Mesendoderm (in vitro differentiated cells): ENCODE results near the gene BGN.

Experiments
- DNase-seq: peaks from one replicate; pipeline ENCODE4 v3.0.0; 2013
- H2AK5ac ChIP-seq: 2 replicates; pipeline ENCODE4 v1.6.1; 2013; ENCODE audit warnings: low read length, inconsistent platforms
- H2BK120ac ChIP-seq: 2 replicates; pipeline ENCODE4 v1.6.1; 2013; ENCODE audit warnings: low read depth, mild to moderate bottlenecking, low read length, moderate library complexity, mixed read lengths
- H2BK15ac ChIP-seq: replicated peaks from 2 replicates; pipeline ENCODE4 v1.6.1; 2013; ENCODE audit warnings: low read depth, mild to moderate bottlenecking, moderate library complexity
- H2BK5ac ChIP-seq: 2 replicates; pipeline ENCODE4 v1.6.1; 2013; ENCODE audit warnings: low read length, inconsistent platforms
- H3K18ac ChIP-seq: 2 replicates; pipeline ENCODE4 v1.6.1; 2013; ENCODE audit warnings: mild to moderate bottlenecking, low read length, mixed read lengths
- H3K23ac ChIP-seq: one replicate; pipeline ENCODE4 v1.6.1; 2013; ENCODE audit warnings: low read length
- H3K27ac ChIP-seq: 2 replicates; pipeline ENCODE4 v1.5.1; 2013; ENCODE audit warnings: low read depth, mild to moderate bottlenecking, inconsistent platforms, low read length, moderate library complexity
- H3K27me3 ChIP-seq: 2 replicates; pipeline ENCODE4 v1.6.1; 2013; ENCODE audit warnings: low read length, control low read depth, mild to moderate bottlenecking, inconsistent platforms; ENCODE audit not compliant: insufficient read depth, poor library complexity
- H3K36me3 ChIP-seq: 2 replicates; pipeline ENCODE4 v1.6.1; 2013; ENCODE audit warnings: low read length, inconsistent platforms; ENCODE audit not compliant: control insufficient read depth, insufficient read depth
- H3K4ac ChIP-seq: one replicate; pipeline ENCODE4 v1.6.1; 2013; ENCODE audit warnings: low read depth, mild to moderate bottlenecking, low read length, moderate library complexity
- H3K4me1 ChIP-seq: 2 replicates; pipeline ENCODE4 v1.6.1; 2013; ENCODE audit warnings: low read depth, low read length, inconsistent platforms; ENCODE audit not compliant: control insufficient read depth
- H3K4me2 ChIP-seq: 2 replicates; pipeline ENCODE4 v1.6.1; 2013; ENCODE audit warnings: low read length
- H3K4me3 ChIP-seq: 2 replicates; pipeline ENCODE4 v1.5.1; 2013; ENCODE audit warnings: mild to moderate bottlenecking, low read length
- H3K56ac ChIP-seq: one replicate; pipeline ENCODE4 v1.6.1; 2013; ENCODE audit warnings: low read length
- H3K79me1 ChIP-seq: 2 replicates; pipeline ENCODE4 v1.6.1; 2013; ENCODE audit warnings: low read length, inconsistent platforms
- H3K79me2 ChIP-seq: 2 replicates; pipeline ENCODE4 v1.6.1; 2013; ENCODE audit warnings: mild to moderate bottlenecking, low read length; ENCODE audit not compliant: control insufficient read depth, insufficient read depth
- H3K9ac ChIP-seq: 2 replicates; pipeline ENCODE4 v1.6.1; 2013; ENCODE audit warnings: low read length, inconsistent platforms
- H4K5ac ChIP-seq: one replicate; pipeline ENCODE4 v1.6.1; 2013; ENCODE audit warnings: low read length
- H4K8ac ChIP-seq: one replicate; pipeline ENCODE4 v1.6.1; 2013; ENCODE audit warnings: low read depth, mild to moderate bottlenecking, control low read depth, low read length, moderate library complexity
- whole genome bisulfite sequencing: extraction: QIAGEN DNeasy Blood & Tissue Kit; methylation state at CpG from one replicate; pipeline ENCODE4 v1.1.7; 2013; ENCODE audit warnings: low lambda C conversion rate, missing lambda C conversion rate; ENCODE audit not compliant: insufficient coverage; ENCODE audit errors: extremely low coverage; 5-methylcytosine and 5-hydroxymethylcytosine counted together

Gene BGN

DNA sequence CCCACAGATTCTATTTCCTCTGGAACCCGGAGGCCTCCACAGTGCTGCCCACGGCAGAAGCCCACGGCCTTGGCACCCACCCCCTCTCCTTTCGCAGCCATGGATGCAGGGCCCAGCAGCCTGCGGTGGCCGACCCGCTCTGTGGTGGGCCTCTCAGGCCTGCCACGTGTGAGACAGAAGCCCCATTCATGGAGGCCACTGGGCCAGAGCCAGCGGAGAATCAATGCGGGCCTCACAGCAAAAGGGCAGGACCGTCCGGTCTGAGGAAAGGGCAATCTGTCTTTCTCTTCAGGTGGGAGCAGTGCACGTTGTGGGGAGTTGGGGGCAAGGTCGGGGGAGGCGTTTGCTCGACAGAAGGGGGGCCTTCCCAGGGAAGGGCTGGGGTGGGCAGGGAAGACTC, 16.0 kb upstream of the BGN start:
- Histone ChIP-seq H3K23ac (no peak overlapping the region), H2BK5ac (no peak overlapping the region), H3K4me1 (peaks cover 2% of the 10 kb centered on the region), H4K5ac (no peak overlapping the region), H3K79me1 (no peaks in the 10 kb centered on the region), H3K9ac (no peak overlapping the region), H2BK15ac (no peak overlapping the region), H3K79me2 (no peaks in the 10 kb centered on the region), H3K27me3 (no peaks in the 10 kb centered on the region), H4K8ac (no peak overlapping the region), H3K36me3 (no peaks in the 10 kb centered on the region), H3K4ac (no peak overlapping the region), H3K4me3 (no peak overlapping the region), H2AK5ac (no peak overlapping the region), H3K56ac (no peak overlapping the region), H2BK120ac (no peak overlapping the region), H3K27ac (no peak overlapping the region), H3K18ac (no peak overlapping the region), H3K4me2 (no peak overlapping the region)
- WGBS, result no CpG with 5 or more reads among the region's 16 CpGs
- no peak for DNase-seq

DNA sequence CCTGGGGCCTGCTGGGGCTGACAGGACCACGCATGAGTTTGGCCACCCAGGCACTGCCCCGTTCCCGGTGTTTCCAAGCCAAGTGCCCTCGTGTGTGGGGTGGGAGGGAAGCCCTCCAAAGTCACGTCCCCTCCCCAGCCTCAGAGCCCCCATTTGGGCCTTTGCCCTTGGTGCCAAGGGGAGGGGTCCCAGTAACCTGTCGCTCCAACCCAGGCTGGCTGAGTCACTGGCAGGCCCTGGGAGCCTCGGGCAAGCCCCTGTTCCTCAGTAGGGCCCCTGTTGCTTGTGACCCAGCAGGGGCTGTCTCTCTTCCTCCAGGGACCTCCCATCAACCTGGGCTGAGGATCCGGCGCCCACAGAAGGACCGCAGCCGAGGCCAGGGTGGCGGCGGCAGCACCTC, 13.7 kb upstream of the BGN start:
- no peak overlapping the region for H3K18ac ChIP-seq
- no peaks in the 10 kb centered on the region for H3K27me3 ChIP-seq
- no CpG with 5 or more reads among the region's 13 CpGs for WGBS
- H3K4me2 ChIP-seq, result no peak overlapping the region
- H3K23ac ChIP-seq, result no peak overlapping the region
- H2BK5ac ChIP-seq, result no peak overlapping the region
- H2BK120ac ChIP-seq, result no peak overlapping the region
- no peaks in the 10 kb centered on the region for H3K79me1 ChIP-seq
- H3K36me3 ChIP-seq, result no peaks in the 10 kb centered on the region
- H3K56ac ChIP-seq, result no peak overlapping the region
- no peak overlapping the region for H3K27ac ChIP-seq
- H2BK15ac ChIP-seq, result no peak overlapping the region
- H3K9ac ChIP-seq, result no peak overlapping the region
- no peak overlapping the region for H3K4ac ChIP-seq
- H2AK5ac ChIP-seq, result no peak overlapping the region
- peaks cover 2% of the 10 kb centered on the region for H3K4me1 ChIP-seq
- no peak for DNase-seq
- no peaks in the 10 kb centered on the region for H3K79me2 ChIP-seq
- H4K5ac ChIP-seq, result no peak overlapping the region
- no peak overlapping the region for H4K8ac ChIP-seq
- no peak overlapping the region for H3K4me3 ChIP-seq

DNA sequence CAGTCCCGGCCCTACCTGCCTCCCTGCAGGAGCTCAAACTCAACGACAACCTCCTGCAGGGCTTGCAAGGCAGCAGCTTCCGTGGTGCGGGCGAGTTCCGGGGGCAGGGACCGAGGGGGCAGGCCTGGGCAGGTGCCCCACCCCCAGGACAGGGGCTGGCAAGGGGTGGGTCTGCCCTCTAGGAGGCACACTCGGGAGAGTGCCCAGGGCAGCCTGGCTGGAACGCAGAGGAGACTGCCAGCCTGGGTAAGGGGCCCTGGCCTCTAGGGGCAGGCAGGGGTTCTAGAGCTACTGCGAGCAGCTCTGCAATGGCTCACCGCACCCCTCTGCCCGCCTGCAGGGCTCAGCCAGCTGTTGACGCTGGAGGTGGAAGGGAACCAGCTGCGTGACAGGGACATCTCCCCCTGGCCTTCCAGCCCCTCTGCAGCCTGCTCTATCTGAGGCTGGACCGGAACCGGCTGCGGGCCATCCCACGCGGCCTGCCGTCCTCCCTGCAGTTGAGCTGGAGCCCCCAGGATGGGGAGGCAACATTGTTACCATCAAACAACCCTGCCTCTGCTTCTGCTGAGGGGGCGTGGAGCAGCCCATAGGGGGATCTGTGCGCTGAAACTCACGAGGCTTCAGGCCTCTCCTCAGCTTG, 12.3 kb upstream of the BGN start:
- Histone ChIP-seq H3K4me2 (no peak overlapping the region), H3K36me3 (no peaks in the 10 kb centered on the region), H4K5ac (no peak overlapping the region), H3K18ac (no peak overlapping the region), H2BK15ac (no peak overlapping the region), H3K56ac (no peak overlapping the region), H3K79me1 (no peaks in the 10 kb centered on the region), H2BK120ac (no peak overlapping the region), H2BK5ac (no peak overlapping the region), H4K8ac (no peak overlapping the region), H3K9ac (no peak overlapping the region), H3K79me2 (no peaks in the 10 kb centered on the region), H3K23ac (no peak overlapping the region), H3K4me3 (no peak overlapping the region), H3K4ac (no peak overlapping the region), H2AK5ac (no peak overlapping the region), H3K27ac (no peak overlapping the region), H3K27me3 (no peaks in the 10 kb centered on the region), H3K4me1 (no peaks in the 10 kb centered on the region)
- no CpG with 5 or more reads among the region's 23 CpGs for WGBS
- DNase-seq, result no peak

DNA sequence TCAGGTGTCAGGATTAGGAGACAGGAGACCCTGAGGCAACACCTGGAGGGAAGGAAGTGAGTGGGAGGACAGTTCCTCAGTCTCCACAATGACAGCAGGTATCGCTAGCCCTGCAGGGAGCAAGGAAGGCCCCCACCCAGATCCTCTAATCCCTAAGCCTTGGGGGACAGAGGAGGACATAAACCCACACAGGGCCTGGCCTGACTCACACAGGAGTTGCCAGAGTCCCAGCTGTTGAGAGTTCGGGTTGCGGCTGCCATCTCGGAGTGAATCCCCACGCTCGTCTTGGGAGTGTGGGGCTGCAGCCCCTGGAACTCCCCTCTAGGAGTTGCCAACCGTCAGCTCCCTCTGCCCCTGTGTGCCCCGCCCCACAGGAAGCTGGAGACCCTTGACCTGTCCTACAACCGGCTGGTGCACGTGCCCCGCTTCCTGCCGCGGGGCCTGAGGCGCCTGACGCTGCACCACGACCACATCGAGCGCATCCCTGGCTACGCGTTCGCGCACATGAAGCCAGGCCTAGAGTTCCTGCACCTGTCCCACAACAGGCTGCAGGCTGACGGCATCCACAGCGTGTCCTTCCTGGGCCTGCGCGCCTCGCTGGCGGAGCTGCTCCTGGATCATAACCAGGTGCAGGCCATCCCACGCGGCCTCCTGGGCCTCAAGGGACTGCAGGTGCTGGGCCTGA, 9.2 kb upstream of the BGN start:
- no peak overlapping the region for H3K9ac ChIP-seq
- no peaks in the 10 kb centered on the region for H3K36me3 ChIP-seq
- H3K79me2 ChIP-seq, result no peaks in the 10 kb centered on the region
- no peaks in the 10 kb centered on the region for H3K79me1 ChIP-seq
- no peak overlapping the region for H2BK120ac ChIP-seq
- WGBS, result no CpG with 5 or more reads among the region's 30 CpGs
- H2AK5ac ChIP-seq, result no peak overlapping the region
- no peak for DNase-seq
- no peak overlapping the region for H4K8ac ChIP-seq
- H3K27ac ChIP-seq, result no peak overlapping the region
- no peaks in the 10 kb centered on the region for H3K4me1 ChIP-seq
- no peak overlapping the region for H3K18ac ChIP-seq
- no peak overlapping the region for H3K23ac ChIP-seq
- H3K56ac ChIP-seq, result no peak overlapping the region
- no peak overlapping the region for H4K5ac ChIP-seq
- H3K4me3 ChIP-seq, result no peak overlapping the region
- H3K4ac ChIP-seq, result no peak overlapping the region
- H3K4me2 ChIP-seq, result no peak overlapping the region
- no peak overlapping the region for H2BK5ac ChIP-seq
- H2BK15ac ChIP-seq, result no peak overlapping the region
- no peaks in the 10 kb centered on the region for H3K27me3 ChIP-seq

DNA sequence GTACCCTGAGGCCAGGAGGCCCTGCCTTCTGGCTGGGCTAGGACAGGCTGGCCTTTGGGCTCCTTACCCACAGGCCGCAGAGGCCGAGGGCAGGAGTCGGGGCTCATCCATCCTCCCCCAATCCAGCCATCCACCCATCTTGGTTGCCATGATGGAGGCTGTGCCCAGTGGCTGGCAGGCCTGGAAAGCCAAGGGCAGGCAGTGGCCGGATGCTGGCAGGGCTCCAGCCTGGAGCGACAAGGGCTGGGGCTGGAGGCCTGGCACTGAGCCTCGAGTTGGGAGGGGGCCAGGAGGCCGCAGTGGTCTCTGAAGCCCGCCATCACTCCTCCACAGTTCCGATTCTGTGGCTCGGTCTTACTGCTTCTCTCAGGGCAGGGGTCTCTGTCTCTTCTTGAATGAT, 8.6 kb upstream of the BGN start:
- no peaks in the 10 kb centered on the region for H3K27me3 ChIP-seq
- no peak for DNase-seq
- WGBS, result no CpG with 5 or more reads among the region's 10 CpGs

More for the DNA sequence above, 8.6 kb upstream of the BGN start:
- Histone ChIP-seq H3K18ac (no peak overlapping the region), H3K4me1 (no peaks in the 10 kb centered on the region), H4K5ac (no peak overlapping the region), H4K8ac (no peak overlapping the region), H3K36me3 (no peaks in the 10 kb centered on the region), H3K79me1 (no peaks in the 10 kb centered on the region), H3K23ac (no peak overlapping the region), H3K4me3 (no peak overlapping the region), H2BK120ac (no peak overlapping the region), H2BK5ac (no peak overlapping the region), H3K27ac (no peak overlapping the region), H3K4me2 (no peak overlapping the region), H2AK5ac (no peak overlapping the region), H3K9ac (no peak overlapping the region), H3K56ac (no peak overlapping the region), H2BK15ac (no peak overlapping the region), H3K4ac (no peak overlapping the region), H3K79me2 (no peaks in the 10 kb centered on the region)
